Measurements from ENCODE around the gene EXD3. TPM values are rescaled to one million over a fixed set of nuclear protein-coding genes. Genes with fewer than 3 reads are reported as not detected.

EXD3 gene
- total RNA-seq, 1 experiment from 2014 or later: 15.3 TPM

DNA sequence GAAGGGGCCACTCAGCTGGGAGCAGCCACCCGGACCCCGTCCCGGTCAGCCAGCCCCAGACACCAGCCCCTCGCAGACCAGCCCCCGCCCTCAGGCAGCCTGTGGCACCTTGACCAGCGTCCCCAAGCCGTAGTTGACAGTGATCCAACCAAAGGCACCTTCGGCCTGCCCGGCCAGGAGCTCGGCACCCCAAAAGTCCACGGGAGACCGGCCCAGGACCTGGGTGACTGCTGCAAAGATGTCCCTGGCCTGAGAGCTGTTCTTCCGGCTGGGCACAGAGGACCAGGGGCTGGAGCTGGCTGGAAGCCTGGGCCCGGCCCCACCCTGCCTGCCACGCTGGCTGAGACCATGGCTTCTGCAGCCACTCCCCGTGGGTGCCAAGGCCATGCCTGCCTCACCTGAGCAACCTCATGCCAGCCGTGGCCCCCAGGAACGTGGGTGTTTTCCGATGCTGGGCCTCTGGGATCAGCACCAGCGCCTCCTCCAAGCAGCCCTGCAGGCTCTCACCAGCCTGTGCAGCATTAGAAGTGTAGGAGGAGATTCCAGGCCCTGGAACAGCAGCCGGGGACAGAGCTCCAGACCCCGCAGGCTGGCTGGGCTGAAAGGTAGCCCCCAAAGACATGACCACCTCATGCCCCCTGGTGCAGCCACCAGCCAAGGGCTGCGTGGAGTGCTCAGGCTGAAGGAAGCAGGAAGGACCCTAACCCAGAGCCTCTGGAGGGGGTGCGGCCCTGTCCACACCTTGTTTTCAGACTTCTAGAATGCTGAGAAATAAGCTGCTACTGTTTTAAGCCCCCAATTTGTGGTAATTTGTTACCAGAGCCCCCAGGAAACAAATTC, 14.0 kb upstream of the EXD3 start:
- WGBS (ENCODE audit: extremely low coverage, insufficient read length, low lambda C conversion rate): no CpG with 5 or more reads among the region's 24 CpGs
- no peak overlapping the region for H2BK120ac ChIP-seq (ENCODE audit: low read depth, low read length, poor library complexity, severe bottlenecking)

More for the DNA sequence above, 14.0 kb upstream of the EXD3 start:
- Histone ChIP-seq H2BK20ac (ENCODE audit: low read depth, low read length, poor library complexity, severe bottlenecking) (no peak overlapping the region), H2AK5ac (ENCODE audit: insufficient read length, low read length) (no peak overlapping the region), H3T11ph (ENCODE audit: low read length) (no peak overlapping the region), H3K23me2 (ENCODE audit: insufficient read length, low read depth, low read length, poor library complexity, severe bottlenecking) (no peaks in the 10 kb centered on the region), H2BK12ac (ENCODE audit: insufficient read length, low read depth, low read length) (no peak overlapping the region), H4K8ac (replicated peaks; ENCODE audit: insufficient read length, low read depth, low read length) (no peak overlapping the region), H4K5ac (ENCODE audit: insufficient read length, low read depth, low read length) (no peak overlapping the region), H3K9ac (ENCODE audit: extremely low read depth, insufficient read length, low read length) (no peak overlapping the region), H3K79me2 (ENCODE audit: insufficient read depth, low read length) (no peaks in the 10 kb centered on the region), H2BK15ac (ENCODE audit: low read depth, low read length) (no peak overlapping the region), H3K79me1 (ENCODE audit: insufficient read depth, low read depth, low read length, poor library complexity, severe bottlenecking) (no peaks in the 10 kb centered on the region), H4K91ac (ENCODE audit: insufficient read length, low read depth, low read length) (no peak overlapping the region), H3K27me3 (ENCODE audit: insufficient read depth, low read length) (no peaks in the 10 kb centered on the region), H3K18ac (ENCODE audit: insufficient read length, low read depth, low read length) (no peak overlapping the region), H4K20me1 (ENCODE audit: control insufficient read depth, insufficient read depth, insufficient read length) (no peaks in the 10 kb centered on the region), H3K56ac (ENCODE audit: insufficient read length, low read depth, low read length) (no peak overlapping the region), H2BK5ac (ENCODE audit: insufficient read length, low read length) (no peak overlapping the region), H3K4me1 (ENCODE audit: insufficient read depth, low read length) (no peaks in the 10 kb centered on the region), H3K14ac (ENCODE audit: insufficient read depth, low read length) (no peak overlapping the region), H2AFZ (ENCODE audit: low read length) (no peak overlapping the region), H3K4ac (ENCODE audit: low read depth, low read length) (no peak overlapping the region), H3K23ac (ENCODE audit: insufficient read length, low read depth, low read length) (no peak overlapping the region), H3K4me2 (ENCODE audit: insufficient read depth, insufficient read length, low read length) (no peak overlapping the region), H3K9me3 (ENCODE audit: control insufficient read depth, low read depth, low read length) (no peaks in the 10 kb centered on the region), H3K27ac (ENCODE audit: insufficient read length, low read depth, low read length) (no peak overlapping the region)
- H3K27ac Mint-ChIP-seq: no peak overlapping the region
- H3K27me3 Mint-ChIP-seq (ENCODE audit: low read depth): peaks cover 5% of the 10 kb centered on the region; the same call in 1 of the 2 replicates
- no peak for DNase-seq
- H3K4me1 Mint-ChIP-seq: peaks cover 0 to 1% of the 10 kb centered on the region in 2 experiments; a peak in 2 of 4 replicates
- no peaks in the 10 kb centered on the region for H3K36me3 Mint-ChIP-seq (ENCODE audit: insufficient read depth in 1 of 3, low read depth in 3 of 3)
- 0 out of 5 replicates have a peak, but pooled peaks cover 0 to 1% of the 10 kb centered on the region in 2 experiments for H3K9me3 Mint-ChIP-seq
- H3K4me3 Mint-ChIP-seq: no peak overlapping the region
- no peak for TF ChIP-seq CTCF (conservative IDR thresholded peaks at IDR 0.05)
